ENCODE data around the gene LGI1.

GRCh38 chr10:93757801-93758507, at the start of gene LGI1:
- TF ChIP-seq CTCF (conservative IDR thresholded peaks at IDR 0.05) (no peak), ZFX (IDR thresholded peaks at IDR 0.05) (no peak)

All from C4-2B (cell line).